CD4-positive, alpha-beta memory T cell (primary cell): ENCODE measurements around the gene AUNIP. TPM values are rescaled to one million over a fixed set of nuclear protein-coding genes. Genes with fewer than 3 reads are reported as not detected.

Experiments used
- CTCF ChIA-PET: fragments of 350-600 bp; sonication (Branson Sonifier 250); formaldehyde crosslinking; loops from one replicate; lab custom pipeline; 2021; ENCODE audit warnings: inconsistent platforms; ENCODE audit not compliant: partially characterized antibody; lab: Charles Lee
- POLR2A ChIA-PET: fragments of 350-600 bp; sonication (Branson Sonifier 250); formaldehyde crosslinking; loops from one replicate; lab custom pipeline; 2021; ENCODE audit not compliant: partially characterized antibody; lab: Charles Lee
- DNase-seq, 5 donors: peaks; one replicate each; pipeline versions ENCODE4 v3.0.0 to v3.0.0-alpha.2; 2020 to 2022; ENCODE audit warnings: mixed read lengths in 1 of 5
- H3K27ac ChIP-seq: one replicate; pipeline ENCODE4 v1.7.0; 2013; ENCODE audit warnings: low read depth, low read length
- H3K27me3 ChIP-seq: 2 replicates; pipeline ENCODE4 v1.7.0; 2013; ENCODE audit warnings: mild to moderate bottlenecking, low read length, moderate library complexity; ENCODE audit not compliant: insufficient read depth
- H3K36me3 ChIP-seq: 2 replicates; pipeline ENCODE4 v1.7.0; 2013; ENCODE audit warnings: mild to moderate bottlenecking, low read length, moderate library complexity; ENCODE audit not compliant: insufficient read depth
- H3K4me1 ChIP-seq: 2 replicates; pipeline ENCODE4 v1.7.0; 2013; ENCODE audit warnings: mild to moderate bottlenecking, low read length, moderate library complexity; ENCODE audit not compliant: insufficient read depth
- H3K4me3 ChIP-seq, 2 donors: one replicate each; pipeline ENCODE4 v1.7.0; 2013; ENCODE audit warnings: low read length in 2 of 2, mild to moderate bottlenecking in 1 of 2
- H3K9me3 ChIP-seq, 2 donors: one replicate each; pipeline ENCODE4 v1.7.0; 2013; ENCODE audit warnings: low read length in 2 of 2, control low read depth in 1 of 2; ENCODE audit not compliant: control insufficient read depth in 1 of 2
- H3K27ac Mint-ChIP-seq, 7 donors: one replicate each; pipeline ENCODE4 v1.8.0; 2020 to 2021; ENCODE audit warnings: mixed read lengths in 7 of 7, mild to moderate bottlenecking in 6 of 7, inconsistent platforms in 3 of 7, moderate library complexity in 3 of 7
- H3K27me3 Mint-ChIP-seq, 2 donors: one replicate each; pipeline ENCODE4 v1.8.0; 2020 to 2021; ENCODE audit warnings: mixed read lengths in 2 of 2
- H3K36me3 Mint-ChIP-seq, 2 donors: one replicate each; pipeline ENCODE4 v1.8.0; 2020 to 2021; ENCODE audit warnings: mixed read lengths in 2 of 2, inconsistent platforms in 1 of 2, mild to moderate bottlenecking in 1 of 2
- H3K4me1 Mint-ChIP-seq, 4 donors: one replicate each; pipeline ENCODE4 v1.8.0; 2020 to 2021; ENCODE audit warnings: mixed read lengths in 4 of 4, mild to moderate bottlenecking in 1 of 4
- H3K4me3 Mint-ChIP-seq, 8 donors: one replicate each; pipeline ENCODE4 v1.8.0; 2020 to 2021; ENCODE audit warnings: mixed read lengths in 8 of 8, mild to moderate bottlenecking in 7 of 8, moderate library complexity in 6 of 8, inconsistent platforms in 3 of 8
- H3K9me3 Mint-ChIP-seq, 8 donors: one replicate each; pipeline ENCODE4 v1.8.0; 2020 to 2021; ENCODE audit warnings: mixed read lengths in 8 of 8, mild to moderate bottlenecking in 5 of 8, inconsistent platforms in 3 of 8, moderate library complexity in 1 of 8
- intact Hi-C: fragments of 100-400 bp; cut with micrococcal nuclease; formaldehyde crosslinking; loops from one replicate; pipeline ENCODE4 v1.15.1; 2023
- polyA plus RNA-seq, 2 donors: library from polyadenylated mRNA; unstranded; fragments of 300-500 nt; fragmentation: Illumina TruSeq; gene quantifications; one replicate each; pipeline ENCODE4 v1.2.3, GENCODE V29; 2021
- total RNA-seq, 2 experiments: library from RNA; stranded (reverse); gene quantifications; one replicate each; pipeline ENCODE4 v1.2.3, GENCODE V29; 2021

Gene AUNIP
- total and polyA plus RNA-seq, 4 experiments from 2014 or later = not detected

- ChIA-PET CTCF (interaction anchor here (1.5 kb wide), 1 partner anchor 10 kb away, joined by 5 read pairs; no protein-coding TSS in a partner anchor), POLR2A (interaction anchor here (1.5 kb wide), 1 partner anchor 11 kb away, joined by 15 read pairs; the partner anchor contains the start of gene MTFR1L)
- Mint-ChIP-seq H3K36me3 (peaks cover 44 to 57% of the 10 kb centered on the region in 2 donors), H3K27me3 (no peaks in the 10 kb centered on the region), H3K4me3 (no peak overlapping the region), H3K9me3 (no peaks in the 10 kb centered on the region), H3K27ac (peak overlapping the region in 2 of 7 donors; percentile 35 to 41), H3K4me1 (peaks cover 0 to 11% (median 2%) of the 10 kb centered on the region in 4 donors)
- Histone ChIP-seq H3K27ac (no peak overlapping the region), H3K4me1 (peaks cover 10% of the 10 kb centered on the region), H3K4me3 (no peak overlapping the region), H3K36me3 (peaks cover 60% of the 10 kb centered on the region), H3K27me3 (no peaks in the 10 kb centered on the region), H3K9me3 (no peaks in the 10 kb centered on the region)
- no peak for DNase-seq
- intact Hi-C loops = no loop called here
Measured at GRCh38 chr1:25831569-25832196, 27.6 kb downstream of the AUNIP start.

- DNase-seq = no peak
- Mint-ChIP-seq H3K4me1 (peaks cover 0 to 11% (median 3%) of the 10 kb centered on the region in 4 donors), H3K9me3 (no peaks in the 10 kb centered on the region), H3K36me3 (peaks cover 48 to 59% of the 10 kb centered on the region in 2 donors), H3K4me3 (no peak overlapping the region), H3K27me3 (no peaks in the 10 kb centered on the region), H3K27ac (peak overlapping the region in 1 of 7 donors; percentile 47)
- intact Hi-C loops = no loop called here
- no peaks in the 10 kb centered on the region for H3K27me3 ChIP-seq
- POLR2A ChIA-PET = interaction anchor here (1.9 kb wide), 1 partner anchor 9 kb away, joined by 12 read pairs; the partner anchor contains the start of gene MTFR1L
- H3K27ac ChIP-seq = no peak overlapping the region
- no peaks in the 10 kb centered on the region for H3K9me3 ChIP-seq
- CTCF ChIA-PET = interaction anchor here (1.2 kb wide), 1 partner anchor 159 kb away, joined by 3 read pairs; no protein-coding TSS in a partner anchor
- H3K4me3 ChIP-seq = no peak overlapping the region
- peaks cover 10% of the 10 kb centered on the region for H3K4me1 ChIP-seq
- H3K36me3 ChIP-seq = peaks cover 49% of the 10 kb centered on the region
Measured at GRCh38 chr1:25829046-25829445, 30.2 kb downstream of the AUNIP start.

- Mint-ChIP-seq H3K9me3 (no peaks in the 10 kb centered on the region), H3K27ac (no peak overlapping the region), H3K4me3 (no peak overlapping the region), H3K36me3 (peaks cover 45 to 60% of the 10 kb centered on the region in 2 donors), H3K4me1 (peaks cover 0 to 11% (median 3%) of the 10 kb centered on the region in 4 donors), H3K27me3 (no peaks in the 10 kb centered on the region)
- intact Hi-C loops = no loop called here
- Histone ChIP-seq H3K27me3 (no peaks in the 10 kb centered on the region), H3K36me3 (peaks cover 49% of the 10 kb centered on the region), H3K9me3 (no peaks in the 10 kb centered on the region), H3K4me1 (peaks cover 10% of the 10 kb centered on the region), H3K27ac (no peak overlapping the region), H3K4me3 (no peak overlapping the region)
- DNase-seq = no peak
- ChIA-PET POLR2A (interaction anchor here (0.6 to 1.9 kb wide), 2 partner anchors 8 to 580 kb away, joined by 4 to 12 read pairs; partner anchors contain the start of gene MTFR1L), CTCF (interaction anchor here (1.2 kb wide), 1 partner anchor 159 kb away, joined by 3 read pairs; no protein-coding TSS in a partner anchor)
Measured at GRCh38 chr1:25828491-25828890, 30.8 kb downstream of the AUNIP start.

- H3K4me1 ChIP-seq = peaks cover 6% of the 10 kb centered on the region
- H3K9me3 ChIP-seq = no peaks in the 10 kb centered on the region
- no peaks in the 10 kb centered on the region for H3K9me3 Mint-ChIP-seq
- peaks cover 6 to 17% (median 9%) of the 10 kb centered on the region in 4 donors for H3K4me1 Mint-ChIP-seq
- ChIA-PET POLR2A (no interaction called here), CTCF (interaction anchor here (1.6 kb wide), 1 partner anchor 195 kb away, joined by 3 read pairs; no protein-coding TSS in a partner anchor)
- intact Hi-C loops = no loop called here
- no peaks in the 10 kb centered on the region for H3K27me3 Mint-ChIP-seq
- no peaks in the 10 kb centered on the region for H3K27me3 ChIP-seq
- H3K27ac ChIP-seq = no peak overlapping the region
- no peak for DNase-seq
- H3K36me3 ChIP-seq = peaks cover 30% of the 10 kb centered on the region
- H3K27ac Mint-ChIP-seq = no peak overlapping the region
- H3K36me3 Mint-ChIP-seq = peaks cover 36 to 45% of the 10 kb centered on the region in 2 donors
- H3K4me3 Mint-ChIP-seq = no peak overlapping the region
- H3K4me3 ChIP-seq = no peak overlapping the region
Measured at GRCh38 chr1:25826571-25826970, 32.7 kb downstream of the AUNIP start.

- Mint-ChIP-seq H3K4me3 (no peak overlapping the region), H3K36me3 (peaks cover 27 to 39% of the 10 kb centered on the region in 2 donors), H3K9me3 (no peaks in the 10 kb centered on the region), H3K27me3 (no peaks in the 10 kb centered on the region), H3K27ac (no peak overlapping the region), H3K4me1 (peaks cover 14 to 20% (median 18%) of the 10 kb centered on the region in 4 donors)
- Histone ChIP-seq H3K4me1 (peaks cover 14% of the 10 kb centered on the region), H3K27me3 (no peaks in the 10 kb centered on the region), H3K27ac (no peak overlapping the region), H3K4me3 (no peak overlapping the region), H3K9me3 (no peaks in the 10 kb centered on the region), H3K36me3 (peaks cover 20% of the 10 kb centered on the region)
- intact Hi-C loops = no loop called here
- CTCF ChIA-PET = interaction anchor here (1.0 to 1.6 kb wide), 3 partner anchors 10 to 594 kb away, joined by 3 read pairs; no protein-coding TSS in a partner anchor
- DNase-seq = no peak
- POLR2A ChIA-PET = no interaction called here
Measured at GRCh38 chr1:25825605-25826004, 33.7 kb downstream of the AUNIP start.

GRCh38 chr1:25821630-25822091 is 37.6 kb downstream of the AUNIP start:
- ChIA-PET POLR2A (interaction anchor here (0.9 to 4.9 kb wide), 8 partner anchors 10 to 589 kb away, joined by 3 to 36 read pairs (median 15); partner anchors contain the start of genes AUNIP, PAFAH2, PAQR7 and SYF2), CTCF (interaction anchor here (1.4 to 1.5 kb wide), 2 partner anchors 9 to 213 kb away, joined by 3 to 5 read pairs; no protein-coding TSS in a partner anchor)
- Histone ChIP-seq H3K36me3 (peaks cover under 1% of the 10 kb centered on the region), H3K27ac (peak overlapping the region; percentile 88), H3K4me3 (peak overlapping the region in 1 of 2 donors; percentile 94), H3K4me1 (peaks cover 31% of the 10 kb centered on the region), H3K9me3 (no peaks in the 10 kb centered on the region), H3K27me3 (no peaks in the 10 kb centered on the region)
- H3K4me3 Mint-ChIP-seq = peak overlapping the region; percentile 90 to 99 (median 94)
- H3K36me3 Mint-ChIP-seq = peaks cover 8 to 20% of the 10 kb centered on the region in 2 donors
- H3K27me3 Mint-ChIP-seq = no peaks in the 10 kb centered on the region
- peaks cover 0 to 2% (median 0%) of the 10 kb centered on the region in 8 donors for H3K9me3 Mint-ChIP-seq
- peaks cover 26 to 41% (median 35%) of the 10 kb centered on the region in 4 donors for H3K4me1 Mint-ChIP-seq
- peak overlapping the region; percentile 86 to 99 (median 95) for H3K27ac Mint-ChIP-seq
- DNase-seq = no peak
- intact Hi-C loops = loop anchor here (2.0 kb wide), 1 partner anchor 391 kb away; the partner anchor contains the start of gene MACO1
